Measurements from ENCODE around the gene PCDH9.

DNA sequence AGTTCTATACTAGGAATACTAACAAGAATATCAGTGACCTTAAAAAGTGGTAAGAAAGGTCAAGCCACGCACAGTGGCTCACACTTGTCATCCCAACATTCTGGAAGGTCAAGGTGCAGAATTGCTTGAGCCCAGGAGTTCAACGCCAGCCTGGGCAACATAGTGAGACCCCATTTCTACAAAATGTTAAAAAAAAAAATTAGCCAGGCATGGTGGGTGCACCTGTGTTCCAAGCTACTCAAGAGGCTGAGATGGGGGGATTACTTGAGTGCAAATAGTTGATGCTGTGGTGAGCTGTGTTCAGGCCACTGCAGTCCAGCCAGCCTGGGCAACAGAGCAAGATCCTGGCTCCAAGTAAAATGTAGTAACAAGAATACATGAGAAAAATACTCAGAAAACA lies 61.8 kb downstream of the PCDH9 start:
- no peak for TF ChIP-seq YY1 (IDR thresholded peaks at IDR 0.05; ENCODE audit: insufficient read depth, insufficient read length)
- no peak for TF ChIP-seq ZNF274 (IDR thresholded peaks at IDR 0.05; ENCODE audit: low read depth, low read length)

All from NT2/D1 (cell line).